GM21786 (cell line): Measurements from ENCODE around the gene LUC7L2.
A peak's percentile ranks its signal among the peaks of the same experiment; 100 is the strongest.
"Not testable (repeated sequence)": the region's sequence is repeated elsewhere in the genome, so short reads cannot be mapped to it uniquely, and the experiment has no call there.

Experiments
- ATAC-seq: cut with Tn5 transposase; IDR thresholded peaks from one replicate; pipeline ENCODE4 v1.9.1; 2021; ENCODE audit not compliant: unreplicated experiment

Gene LUC7L2

DNA sequence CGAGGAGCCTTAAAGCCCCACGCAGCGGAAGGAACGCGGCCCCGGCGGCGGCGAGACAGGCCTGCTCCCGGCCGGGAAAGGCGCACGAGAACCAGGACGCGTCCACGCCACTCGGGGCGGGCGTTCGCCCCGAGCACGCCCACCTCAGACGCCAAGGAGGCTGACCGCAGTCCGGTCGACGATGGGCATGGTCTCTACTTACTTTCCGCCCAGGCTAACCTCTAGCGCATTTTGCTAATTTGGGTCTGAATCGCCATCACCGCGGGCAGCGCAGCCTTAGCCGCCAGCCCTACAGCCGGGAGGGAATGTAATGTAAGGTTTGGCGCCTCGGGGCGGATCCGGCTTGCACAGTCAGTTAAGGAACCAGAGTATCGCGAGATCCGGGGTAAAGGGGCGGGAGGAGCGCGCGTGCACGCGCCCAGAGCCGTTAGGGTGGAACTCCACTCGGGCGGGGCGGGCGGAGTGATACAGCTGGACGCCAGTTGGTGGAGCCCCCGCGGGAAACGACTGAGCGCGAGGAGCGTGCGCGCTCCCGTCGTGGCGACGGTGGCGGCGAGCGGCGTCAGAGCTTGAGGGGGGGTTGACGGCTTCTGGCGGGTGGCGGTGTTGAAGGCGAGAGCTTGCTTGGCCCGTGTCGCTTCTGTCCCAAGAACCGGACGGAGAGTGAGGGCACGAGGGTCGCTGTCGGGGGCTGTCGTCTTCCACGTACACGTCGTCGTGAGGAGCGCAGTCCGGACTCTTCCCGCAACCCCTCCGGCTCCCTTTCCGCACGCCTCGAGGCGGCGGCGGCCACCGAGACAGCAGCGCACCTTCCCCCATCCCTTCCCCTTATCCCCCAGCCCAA, at the start of gene LUC7L2:
Gene LUC7L2, plus strand, starts transcription at position 529 of the 844 bp plus-strand sequence. CDS start 368 bp downstream, outside the sequence.
- peak; percentile 65 for ATAC-seq

DNA sequence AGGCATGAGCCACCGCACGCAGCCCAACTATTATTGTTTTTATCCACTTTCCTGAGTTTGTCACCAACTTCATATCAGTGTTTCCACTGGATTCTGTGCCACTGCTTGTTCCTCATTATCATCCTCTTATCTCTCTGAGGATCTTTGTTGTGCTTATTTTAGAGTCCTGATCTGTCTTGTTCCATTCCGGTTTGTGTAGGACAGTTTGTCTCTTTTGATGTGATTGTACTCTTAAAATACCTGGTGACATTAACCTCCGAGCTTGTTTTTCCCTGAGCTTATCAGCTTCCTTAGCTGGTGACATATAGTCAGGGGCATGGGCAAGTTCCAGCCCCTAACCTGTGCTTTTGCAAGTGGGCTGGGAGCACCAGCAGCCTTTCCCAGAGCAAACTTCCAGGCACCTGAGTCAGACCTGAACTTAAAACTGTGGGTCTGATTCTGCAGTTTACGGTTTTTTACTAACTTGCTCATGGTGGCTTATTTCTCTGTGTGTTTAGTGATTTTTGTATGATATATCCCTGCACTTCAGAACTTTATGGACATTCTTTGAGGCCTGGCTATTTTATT, 41.7 kb upstream of the LUC7L2 start:
- no peak for ATAC-seq

DNA sequence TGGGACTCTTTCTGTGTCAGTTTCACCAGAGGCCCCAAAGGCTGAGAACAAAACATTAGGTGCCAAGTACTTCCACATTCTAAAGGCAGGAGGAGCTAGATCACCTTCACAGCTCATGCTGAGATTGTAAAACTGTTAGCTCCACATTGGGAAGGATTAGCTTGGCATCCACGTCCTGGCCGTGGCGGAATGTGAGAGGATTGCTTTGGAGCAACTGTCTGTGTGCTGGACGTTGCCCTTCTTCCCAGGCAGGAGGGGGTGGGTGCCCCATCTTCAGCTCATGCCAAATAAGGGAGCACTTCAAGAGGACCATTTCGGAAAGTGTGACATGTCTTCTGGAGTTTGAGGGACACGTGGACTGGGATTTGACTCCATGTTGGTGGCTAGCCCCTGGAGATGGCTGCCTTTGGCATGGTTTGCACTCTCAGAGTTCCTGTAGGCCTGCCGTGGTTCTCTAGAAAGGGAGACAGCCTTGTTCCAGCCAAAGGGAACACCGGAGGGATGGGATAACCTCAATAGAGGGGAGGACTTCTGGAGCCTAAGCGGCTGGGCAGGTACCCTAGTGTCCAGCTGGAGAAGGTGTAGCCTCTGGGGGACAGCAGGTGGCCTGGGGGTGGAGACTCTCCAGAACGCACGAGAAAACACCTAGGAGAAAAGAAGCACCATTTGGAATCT, 38.5 kb upstream of the LUC7L2 start:
- no peak for ATAC-seq

DNA sequence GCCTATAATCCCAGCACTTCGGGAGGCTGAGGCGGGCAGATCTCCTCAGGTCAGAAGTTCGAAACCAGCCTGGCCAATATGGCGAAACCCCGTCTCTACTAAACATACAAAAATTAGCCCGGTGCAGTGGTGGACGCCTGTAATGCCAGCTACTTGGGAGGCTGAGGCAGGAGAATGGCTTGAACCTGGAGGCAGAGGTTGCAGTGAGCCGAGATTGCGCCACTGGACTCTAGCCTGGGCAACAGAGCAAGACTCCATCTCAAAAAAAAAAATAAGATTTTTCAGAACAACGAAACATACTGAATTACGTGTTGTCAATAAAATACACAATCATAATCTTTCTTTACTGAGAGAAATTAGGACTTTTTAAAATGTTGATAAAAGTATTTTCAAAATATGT, 35.0 kb upstream of the LUC7L2 start:
- not testable (repeated sequence) for ATAC-seq

GRCh38 chr7:139328375-139328774, 31.3 kb upstream of the LUC7L2 start:
- no peak for ATAC-seq

- no peak for ATAC-seq
These were observed 30.6 kb upstream of the LUC7L2 start for GRCh38 chr7:139329119-139329518.

DNA sequence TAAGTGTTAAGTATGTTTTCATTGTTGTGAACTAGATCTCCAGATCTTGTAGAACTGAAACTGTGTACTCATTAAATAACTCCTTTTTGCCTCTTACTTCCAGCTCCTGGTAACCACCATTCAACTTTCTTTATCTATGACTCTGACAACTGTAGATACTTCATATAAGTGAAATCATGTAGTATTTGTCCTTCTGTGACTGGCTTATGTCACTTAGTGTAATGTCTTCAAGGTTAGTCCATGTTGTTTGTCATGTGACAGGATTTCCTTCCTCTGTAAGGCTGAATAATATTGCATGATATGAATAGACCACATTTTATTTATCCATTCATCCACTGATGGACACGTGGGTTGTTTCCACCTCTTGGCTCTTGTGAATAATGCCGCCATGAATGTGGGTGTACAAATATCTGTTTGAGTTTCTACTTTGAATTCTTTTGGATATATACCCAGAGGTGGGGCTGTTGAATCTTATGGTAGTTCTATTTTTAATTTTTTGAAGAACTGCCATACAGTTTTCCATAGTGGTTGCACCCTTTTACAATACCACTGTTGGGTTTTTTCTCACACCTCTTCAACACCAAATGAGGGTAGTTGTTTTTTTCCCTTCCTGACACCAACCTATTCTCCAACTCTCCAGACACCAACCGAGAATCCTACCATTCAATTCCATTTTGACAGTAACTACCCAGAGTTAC, 29.2 kb upstream of the LUC7L2 start:
- ATAC-seq: no peak

DNA sequence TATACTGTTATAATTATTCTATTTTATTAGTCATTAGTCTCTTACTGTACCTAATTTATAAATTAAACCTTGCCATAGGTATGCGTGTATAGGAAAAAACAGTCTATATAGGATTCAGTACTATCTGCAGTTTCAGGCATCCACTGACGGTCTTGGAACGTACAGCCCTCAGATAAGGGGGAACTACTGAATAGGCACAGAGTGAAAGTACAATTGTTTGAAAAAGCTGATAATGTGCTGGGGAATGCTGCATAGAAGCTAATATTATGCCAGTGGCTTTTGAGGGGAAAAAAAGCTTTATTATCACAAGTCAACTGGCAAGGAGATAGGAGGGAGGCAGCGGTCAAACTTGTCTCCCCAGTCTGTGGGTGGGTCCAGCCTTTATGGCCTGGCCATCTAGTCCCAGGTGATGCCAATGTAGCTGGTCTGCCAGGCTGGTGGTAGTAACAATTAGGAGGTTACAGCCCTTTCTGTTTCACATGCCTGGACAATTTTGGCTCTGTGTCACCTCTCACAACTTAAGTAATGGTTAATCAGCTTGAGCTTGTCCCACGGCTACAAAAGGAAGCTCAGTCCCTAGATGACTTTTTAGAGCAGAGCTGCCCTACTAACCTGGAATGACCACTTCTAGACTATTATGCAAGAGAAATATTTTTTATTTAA, 26.9 kb upstream of the LUC7L2 start:
- ATAC-seq: no peak

- not testable (repeated sequence) for ATAC-seq
These were observed 26.3 kb upstream of the LUC7L2 start for GRCh38 chr7:139333443-139333842.

DNA sequence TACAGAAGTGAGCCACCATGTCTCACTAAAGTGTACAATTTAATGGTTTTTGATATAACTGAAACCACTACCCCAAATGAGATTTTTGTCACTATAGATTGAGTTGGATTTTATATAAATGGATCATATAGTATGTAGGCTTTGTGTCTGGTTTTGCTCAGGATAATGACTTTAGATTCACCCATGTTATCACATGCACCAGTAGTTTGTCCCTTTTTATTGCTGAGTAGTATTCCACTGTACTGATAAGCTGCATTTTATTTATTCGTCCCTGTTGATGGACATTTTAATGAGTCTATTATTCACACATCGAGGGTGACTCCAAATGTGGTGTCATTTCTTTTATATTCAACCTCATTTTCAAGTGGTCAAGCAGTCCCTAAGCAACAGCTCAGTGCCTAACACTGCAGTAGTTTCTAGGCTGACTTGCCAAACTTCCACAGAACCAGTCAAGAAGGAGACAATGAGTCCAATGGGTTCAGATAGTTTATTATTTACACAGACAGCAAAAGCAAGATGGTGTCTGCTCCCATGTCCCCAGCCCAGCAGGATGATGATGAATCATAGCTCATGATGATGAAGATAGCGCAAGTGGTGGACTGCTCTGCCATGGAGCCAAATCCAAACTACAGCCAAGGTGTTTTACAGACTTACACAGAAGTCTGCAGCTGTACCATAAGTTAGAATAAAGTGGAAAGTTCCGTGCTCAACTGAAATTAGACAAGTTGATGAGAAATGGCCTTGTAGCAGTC, 25.1 kb upstream of the LUC7L2 start:
- no peak for ATAC-seq

DNA sequence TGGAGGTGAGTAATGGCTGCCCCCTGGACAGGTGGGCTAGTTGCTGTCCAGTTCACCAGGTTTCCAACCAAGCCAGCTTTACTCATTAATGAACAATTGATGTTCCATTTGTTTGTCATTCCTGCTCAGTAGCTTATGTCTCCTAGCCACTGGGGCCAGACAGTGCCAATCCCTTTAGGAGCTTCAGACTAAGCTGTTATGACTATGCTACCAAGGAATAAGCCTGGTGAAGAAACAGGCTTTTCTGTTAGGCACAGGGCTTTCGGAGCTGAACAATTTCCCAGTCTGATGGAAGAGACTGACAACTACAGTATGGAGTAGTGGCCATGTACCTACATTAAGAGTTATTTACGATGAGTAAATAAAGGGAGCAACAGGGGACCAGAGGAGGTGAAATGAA, 20.7 kb upstream of the LUC7L2 start:
- ATAC-seq: no peak

DNA sequence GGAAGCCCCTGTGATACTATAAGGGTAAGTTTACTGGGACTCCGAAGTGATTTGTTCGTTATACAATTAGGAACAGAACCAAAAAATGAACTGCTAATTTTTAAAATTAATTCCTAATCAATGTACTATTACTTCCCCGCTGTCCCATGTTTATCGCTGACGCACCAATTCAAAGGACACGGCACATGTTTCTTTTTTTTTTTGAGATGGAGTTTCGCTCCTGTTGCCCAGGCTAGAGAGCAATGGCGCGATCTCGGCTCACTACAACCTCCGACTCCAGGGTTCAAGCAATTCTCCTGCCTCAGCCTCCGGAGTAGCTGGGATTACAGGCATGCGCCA, 20.0 kb upstream of the LUC7L2 start:
- no peak for ATAC-seq

GRCh38 chr7:139340037-139340807, 19.5 kb upstream of the LUC7L2 start:
- ATAC-seq: peak; percentile 84

GRCh38 chr7:139340808-139341057, 19.0 kb upstream of the LUC7L2 start:
- ATAC-seq: no peak

DNA sequence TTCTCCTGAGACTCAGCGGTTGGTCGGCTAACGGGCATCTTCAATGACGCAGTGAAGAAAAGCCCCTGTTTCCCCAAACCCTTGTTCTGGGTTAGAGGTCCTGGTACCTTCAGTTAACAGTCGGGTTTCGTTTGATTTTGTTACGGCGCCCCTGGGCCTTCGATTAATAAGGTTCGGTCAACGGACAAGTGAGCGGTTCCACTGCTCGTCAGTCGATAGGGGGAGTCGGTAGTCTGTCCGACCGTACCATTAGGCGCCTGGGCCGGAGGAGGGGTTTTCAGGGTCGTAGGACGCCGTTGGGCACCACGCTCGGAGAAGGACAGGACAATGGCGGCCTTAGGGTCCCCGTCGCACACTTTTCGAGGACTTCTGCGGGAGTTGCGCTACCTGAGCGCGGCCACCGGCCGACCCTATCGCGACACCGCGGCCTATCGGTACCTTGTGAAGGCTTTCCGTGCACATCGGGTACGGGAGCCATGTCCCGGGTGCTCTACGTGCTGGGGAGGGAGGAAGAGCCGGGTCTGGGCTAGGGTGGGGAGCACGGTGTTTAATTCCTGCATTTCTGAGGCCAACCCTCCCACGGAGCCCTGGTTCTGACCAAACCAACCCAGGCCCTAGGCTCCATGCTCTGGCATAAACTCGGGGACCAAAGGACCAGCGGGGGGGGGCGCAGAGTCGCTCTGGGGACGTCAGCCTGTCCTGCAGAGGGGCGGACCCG, 18.5 kb upstream of the LUC7L2 start, which contains the start of gene FMC1:
Gene FMC1, plus strand, starts transcription at position 280 of the 718 bp plus-strand sequence. Its CDS starts 48 bp downstream, at position 328.
- ATAC-seq: peak; percentile 54

GRCh38 chr7:139341776-139342226, 17.9 kb upstream of the LUC7L2 start:
- ATAC-seq: no peak

DNA sequence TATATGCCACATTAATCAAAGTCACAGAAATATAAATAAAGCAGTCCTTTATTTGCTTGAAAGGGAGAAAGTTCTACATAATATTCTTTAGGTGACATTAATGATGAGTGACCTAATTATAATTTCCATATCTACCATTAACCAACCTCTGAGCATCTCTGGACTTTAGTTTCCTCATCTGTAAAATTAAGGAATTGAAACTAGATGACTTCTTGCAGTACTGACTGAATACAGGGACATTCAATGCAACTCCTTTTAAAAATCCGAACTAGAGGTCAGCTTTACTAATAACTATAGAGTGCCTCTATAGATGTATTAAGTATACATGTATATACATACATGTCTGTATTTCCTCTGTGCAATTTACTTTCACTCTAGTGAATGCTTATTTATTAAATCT, 14.7 kb upstream of the LUC7L2 start:
- no peak for ATAC-seq

GRCh38 chr7:139351027-139351426, 8.7 kb upstream of the LUC7L2 start:
- no peak for ATAC-seq

DNA sequence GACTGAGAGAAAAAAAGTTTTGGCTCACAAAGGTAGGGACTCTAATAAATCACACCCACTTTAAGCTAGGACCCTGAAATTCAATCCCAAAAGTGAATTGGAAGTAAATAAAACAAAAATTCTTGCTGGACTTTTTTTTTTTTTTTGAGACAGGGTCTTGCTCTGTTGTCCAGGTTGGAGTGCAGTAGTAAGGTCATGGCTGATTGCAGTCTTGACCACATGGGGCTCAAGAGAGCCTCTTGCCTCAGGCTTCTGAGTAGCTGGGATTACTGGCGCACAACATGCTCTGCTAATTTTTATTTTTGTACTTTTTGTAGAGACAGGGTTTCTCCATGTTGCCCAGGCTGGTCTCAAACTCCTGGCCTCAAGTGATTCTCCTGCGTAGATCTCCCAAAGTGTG, 5.0 kb upstream of the LUC7L2 start:
- no peak for ATAC-seq
